Naive thymus-derived CD4-positive, alpha-beta T cell (primary cell): ENCODE data around the gene PCBD2. TPM values are rescaled to one million over a fixed set of nuclear protein-coding genes. Genes with fewer than 3 reads are reported as not detected.

Source experiments
- ATAC-seq: fragments of 150-1000 bp; cut with Tn5 transposase; 2 replicates; pipeline ENCODE4 v1.10.0; 2021; ENCODE audit warnings: mild to moderate bottlenecking, moderate library complexity
- CTCF ChIA-PET: fragments of 350-600 bp; sonication (Branson Sonifier 250); formaldehyde crosslinking; loops from one replicate; lab custom pipeline; 2021; ENCODE audit warnings: antibody characterized with exemption; lab: Charles Lee
- POLR2A ChIA-PET: fragments of 350-600 bp; sonication (Branson Sonifier 250); formaldehyde crosslinking; loops from one replicate; lab custom pipeline; 2021; ENCODE audit warnings: antibody characterized with exemption, inconsistent platforms; lab: Charles Lee
- DNase-seq, 9 donors: peaks; one replicate each; pipeline versions ENCODE4 v3.0.0 to v3.0.0-alpha.2; 2020 to 2022; ENCODE audit warnings: mixed read lengths in 1 of 9
- H3K27ac ChIP-seq: one replicate; pipeline ENCODE4 v1.7.0; 2013; ENCODE audit warnings: mild to moderate bottlenecking, low read depth, low read length, moderate library complexity
- H3K27me3 ChIP-seq, 2 donors: one replicate each; pipeline ENCODE4 v1.7.0; 2013; ENCODE audit warnings: low read length in 2 of 2, mild to moderate bottlenecking in 2 of 2, moderate library complexity in 2 of 2; ENCODE audit not compliant: control insufficient read depth in 2 of 2, insufficient read depth in 2 of 2
- H3K36me3 ChIP-seq, 3 experiments: 1 replicate in 2 of 3; 2 replicates in 1 of 3; pipeline ENCODE4 v1.7.0; 2013; ENCODE audit warnings: low read length in 3 of 3, mild to moderate bottlenecking in 3 of 3, moderate library complexity in 1 of 3; ENCODE audit not compliant: insufficient read depth in 3 of 3, control insufficient read depth in 2 of 3
- H3K4me1 ChIP-seq, 2 donors: one replicate each; pipeline ENCODE4 v1.7.0; 2013; ENCODE audit warnings: low read length in 2 of 2, mild to moderate bottlenecking in 2 of 2, moderate library complexity in 1 of 2; ENCODE audit not compliant: control insufficient read depth in 2 of 2, insufficient read depth in 2 of 2
- H3K4me3 ChIP-seq: 2 replicates; pipeline ENCODE4 v1.7.0; 2013; ENCODE audit warnings: mild to moderate bottlenecking, low read length
- H3K9me3 ChIP-seq, 3 experiments: 1 replicate in 2 of 3; 2 replicates in 1 of 3; pipeline ENCODE4 v1.7.0; 2013; ENCODE audit warnings: low read length in 3 of 3; ENCODE audit not compliant: control insufficient read depth in 2 of 3
- H3K27ac Mint-ChIP-seq, 9 donors: one replicate each; pipeline ENCODE4 v1.8.0; 2020 to 2022; ENCODE audit warnings: mixed read lengths in 9 of 9, mild to moderate bottlenecking in 8 of 9, moderate library complexity in 5 of 9, inconsistent platforms in 2 of 9
- H3K27me3 Mint-ChIP-seq, 5 donors: one replicate each; pipeline ENCODE4 v1.8.0; 2021 to 2022; ENCODE audit warnings: mixed read lengths in 5 of 5, mild to moderate bottlenecking in 1 of 5
- H3K36me3 Mint-ChIP-seq, 5 donors: one replicate each; pipeline ENCODE4 v1.8.0; 2020 to 2022; ENCODE audit warnings: mixed read lengths in 5 of 5, mild to moderate bottlenecking in 3 of 5, inconsistent platforms in 1 of 5
- H3K4me1 Mint-ChIP-seq, 7 donors: one replicate each; pipeline ENCODE4 v1.8.0; 2020 to 2022; ENCODE audit warnings: mixed read lengths in 7 of 7, mild to moderate bottlenecking in 3 of 7, inconsistent platforms in 1 of 7
- H3K4me3 Mint-ChIP-seq, 10 donors: one replicate each; pipeline ENCODE4 v1.8.0; 2020 to 2022; ENCODE audit warnings: mild to moderate bottlenecking in 10 of 10, mixed read lengths in 10 of 10, moderate library complexity in 6 of 10, inconsistent platforms in 2 of 10
- H3K9me3 Mint-ChIP-seq, 11 donors: one replicate each; pipeline ENCODE4 v1.8.0; 2020 to 2022; ENCODE audit warnings: mixed read lengths in 11 of 11, mild to moderate bottlenecking in 4 of 11, inconsistent platforms in 1 of 11, moderate library complexity in 1 of 11
- intact Hi-C, 2 donors: fragments of 100-400 bp; cut with micrococcal nuclease; formaldehyde crosslinking; loops; one replicate each; pipeline ENCODE4 v1.15.1; 2023
- polyA plus RNA-seq, 2 donors: library from polyadenylated mRNA; unstranded; fragments of 300-500 nt; fragmentation: Illumina TruSeq; gene quantifications; one replicate each; pipeline ENCODE4 v1.2.3, GENCODE V29; 2021
- total RNA-seq, 6 experiments: library from RNA in 5 of 6; stranded (reverse) in 5 of 6; gene quantifications; 1 replicate in 5 of 6; 2 replicates in 1 of 6; pipeline ENCODE4 v1.2.3 and lab custom pipeline; 2021 to 2026

Gene PCBD2
- total and polyA plus RNA-seq, 7 experiments from 2014 or later = 10.6 to 15.8 (median 14.3) TPM

GRCh38 chr5:134892926-134893325, 12.0 kb upstream of the PCBD2 start:
- no peaks in the 10 kb centered on the region for H3K9me3 ChIP-seq
- no peak overlapping the region for H3K4me3 ChIP-seq
- no peak overlapping the region for H3K27ac Mint-ChIP-seq
- POLR2A ChIA-PET = no interaction called here
- peaks cover 0 to 58% (median 3%) of the 10 kb centered on the region in 3 experiments for H3K36me3 ChIP-seq
- H3K4me1 ChIP-seq = no peaks in the 10 kb centered on the region
- peaks cover 0 to 43% (median 22%) of the 10 kb centered on the region in 5 donors for H3K36me3 Mint-ChIP-seq
- no peak overlapping the region for H3K27ac ChIP-seq
- CTCF ChIA-PET = no interaction called here
- peaks cover 0 to 17% (median 12%) of the 10 kb centered on the region in 7 donors for H3K4me1 Mint-ChIP-seq
- no peak overlapping the region for H3K4me3 Mint-ChIP-seq
- intact Hi-C loops = no loop called here
- H3K27me3 ChIP-seq = no peaks in the 10 kb centered on the region
- ATAC-seq (no peak), DNase-seq (no peak)
- H3K27me3 Mint-ChIP-seq = no peaks in the 10 kb centered on the region
- H3K9me3 Mint-ChIP-seq = no peaks in the 10 kb centered on the region

GRCh38 chr5:134893748-134894505, 11.0 kb upstream of the PCBD2 start:
- Histone ChIP-seq H3K9me3 (no peaks in the 10 kb centered on the region), H3K4me1 (no peaks in the 10 kb centered on the region), H3K4me3 (no peak overlapping the region), H3K27ac (no peak overlapping the region), H3K36me3 (peaks cover 0 to 59% (median 3%) of the 10 kb centered on the region in 3 experiments), H3K27me3 (no peaks in the 10 kb centered on the region)
- Mint-ChIP-seq H3K36me3 (peaks cover 0 to 37% (median 20%) of the 10 kb centered on the region in 5 donors), H3K27ac (peak overlapping the region in 1 of 9 donors; percentile 54), H3K4me3 (no peak overlapping the region), H3K4me1 (peaks cover 0 to 17% (median 12%) of the 10 kb centered on the region in 7 donors), H3K9me3 (no peaks in the 10 kb centered on the region), H3K27me3 (no peaks in the 10 kb centered on the region)
- no peak for DNase-seq
- ChIA-PET POLR2A (no interaction called here), CTCF (interaction anchor here (0.6 kb wide), 1 partner anchor 34 kb away, joined by 3 read pairs; no protein-coding TSS in a partner anchor)
- ATAC-seq = no peak
- intact Hi-C loops = no loop called here

GRCh38 chr5:134902071-134902801, 2.7 kb upstream of the PCBD2 start:
- ChIA-PET CTCF (no interaction called here), POLR2A (interaction anchor here (1.6 kb wide), 1 partner anchor 28 kb away, joined by 4 read pairs; the partner anchor contains the start of gene TXNDC15)
- Histone ChIP-seq H3K27me3 (no peaks in the 10 kb centered on the region), H3K27ac (no peak overlapping the region), H3K9me3 (no peaks in the 10 kb centered on the region), H3K4me1 (no peaks in the 10 kb centered on the region), H3K36me3 (peaks cover 0 to 27% (median 0%) of the 10 kb centered on the region in 3 experiments), H3K4me3 (no peak overlapping the region)
- H3K4me1 Mint-ChIP-seq = peaks cover 0 to 20% (median 5%) of the 10 kb centered on the region in 7 donors
- H3K9me3 Mint-ChIP-seq = no peaks in the 10 kb centered on the region
- ATAC-seq (no peak), DNase-seq (no peak)
- no peaks in the 10 kb centered on the region for H3K27me3 Mint-ChIP-seq
- intact Hi-C loops = loop anchor here in 1 of 2 donors (5.0 to 10.0 kb wide), 3 partner anchors 375 to 937 kb away; partner anchors contain the start of genes C5orf15, JADE2 and PPP2CA
- peaks cover 0 to 9% (median 0%) of the 10 kb centered on the region in 5 donors for H3K36me3 Mint-ChIP-seq
- peak overlapping the region in 5 of 10 donors; percentile 23 to 45 (median 30) for H3K4me3 Mint-ChIP-seq
- H3K27ac Mint-ChIP-seq = peak overlapping the region in 7 of 9 donors; percentile 20 to 90 (median 59)

- H3K9me3 Mint-ChIP-seq = no peaks in the 10 kb centered on the region
- CTCF ChIA-PET = interaction anchor here (0.6 to 1.8 kb wide), 11 partner anchors 10 to 275 kb away, joined by 3 to 10 read pairs (median 4); partner anchors contain the start of genes C5orf24, CAMLG and DDX46
- H3K36me3 ChIP-seq = peaks cover 0 to 3% (median 0%) of the 10 kb centered on the region in 3 experiments
- no peaks in the 10 kb centered on the region for H3K27me3 ChIP-seq
- peak overlapping the region; percentile 71 for H3K4me3 ChIP-seq
- ATAC-seq = peak; percentile 30
- H3K27me3 Mint-ChIP-seq = no peaks in the 10 kb centered on the region
- no peaks in the 10 kb centered on the region for H3K4me1 ChIP-seq
- POLR2A ChIA-PET = interaction anchor here (0.6 to 3.9 kb wide), 15 partner anchors 32 to 792 kb away, joined by 3 to 37 read pairs (median 5); partner anchors contain the start of genes C5orf24, CAMLG, PPP2CA and TXNDC15
- H3K4me3 Mint-ChIP-seq = peak overlapping the region; percentile 90 to 99 (median 96)
- no peaks in the 10 kb centered on the region for H3K9me3 ChIP-seq
- H3K27ac Mint-ChIP-seq = peak overlapping the region; percentile 93 to 100 (median 99)
- peak in 8 of 9 donors; percentile 49 to 82 (median 76) for DNase-seq
- H3K27ac ChIP-seq = peak overlapping the region; percentile 90
- intact Hi-C loops = loop anchor here (1.0 to 10.0 kb wide), 18 partner anchors 31 to 941 kb away; partner anchors contain the start of genes C5orf15 (in 2 of the 2), C5orf24 (in 2 of the 2), CAMLG (in 2 of the 2) and PPP2CA (in 2 of the 2)
- peaks cover 0 to 29% (median 5%) of the 10 kb centered on the region in 7 donors for H3K4me1 Mint-ChIP-seq
- peaks cover 0 to 10% (median 0%) of the 10 kb centered on the region in 5 donors for H3K36me3 Mint-ChIP-seq
These were observed 490 bp downstream of the PCBD2 start for GRCh38 chr5:134905246-134905996.

GRCh38 chr5:134906811-134907210, 1.9 kb downstream of the PCBD2 start:
- peak overlapping the region; percentile 51 to 99 (median 81) for H3K27ac Mint-ChIP-seq
- H3K4me1 Mint-ChIP-seq = peaks cover 0 to 35% (median 7%) of the 10 kb centered on the region in 7 donors
- Histone ChIP-seq H3K9me3 (no peaks in the 10 kb centered on the region), H3K27me3 (no peaks in the 10 kb centered on the region), H3K4me1 (no peaks in the 10 kb centered on the region), H3K4me3 (no peak overlapping the region), H3K27ac (no peak overlapping the region), H3K36me3 (peaks cover 0 to 12% (median 7%) of the 10 kb centered on the region in 3 experiments)
- ChIA-PET POLR2A (interaction anchor here (0.9 to 3.9 kb wide), 4 partner anchors 23 to 418 kb away, joined by 3 to 37 read pairs (median 4); partner anchors contain the start of genes C5orf24 and CAMLG), CTCF (interaction anchor here (0.6 to 0.7 kb wide), 2 partner anchors 129 to 168 kb away, joined by 3 read pairs; partner anchors contain the start of gene CAMLG)
- intact Hi-C loops = loop anchor here (5.0 to 10.0 kb wide), 3 partner anchors 285 to 942 kb away; partner anchors contain the start of genes C5orf15 (in 1 of the 2) and PPP2CA (in 1 of the 2)
- ATAC-seq (no peak), DNase-seq (no peak)
- peaks cover 0 to 20% (median 7%) of the 10 kb centered on the region in 5 donors for H3K36me3 Mint-ChIP-seq
- peak overlapping the region in 9 of 10 donors; percentile 27 to 97 (median 49) for H3K4me3 Mint-ChIP-seq
- H3K27me3 Mint-ChIP-seq = no peaks in the 10 kb centered on the region
- no peaks in the 10 kb centered on the region for H3K9me3 Mint-ChIP-seq
